ENCODE data around the gene CERS3.

The CERS3 gene

DNA sequence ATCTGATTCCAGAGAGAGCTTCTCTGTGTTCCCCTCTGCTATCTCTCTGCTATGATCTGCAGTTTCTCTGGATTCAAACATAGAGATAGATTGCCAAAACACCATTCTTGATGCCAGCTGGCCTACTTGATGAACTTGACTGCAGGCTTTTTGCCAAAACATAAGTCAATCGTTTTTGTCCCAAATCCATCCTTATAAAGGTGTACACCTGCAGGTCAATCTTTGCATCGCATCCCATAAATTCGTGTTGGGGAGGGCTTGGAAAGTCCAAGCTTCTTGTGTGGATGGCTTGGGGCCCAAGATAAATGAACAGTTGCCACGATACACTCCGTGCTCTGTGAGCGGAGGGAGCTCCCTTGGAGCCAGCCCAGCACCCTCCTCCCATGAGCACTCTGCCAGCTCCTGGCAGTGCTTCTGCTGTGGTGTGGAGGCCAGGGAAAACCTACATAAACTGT lies 2.7 kb downstream of the CERS3 start:
- DNase-seq = no peak

GRCh38 chr15:100525436-100525835 lies 3.3 kb downstream of the CERS3 start:
- DNase-seq = no peak

DNA sequence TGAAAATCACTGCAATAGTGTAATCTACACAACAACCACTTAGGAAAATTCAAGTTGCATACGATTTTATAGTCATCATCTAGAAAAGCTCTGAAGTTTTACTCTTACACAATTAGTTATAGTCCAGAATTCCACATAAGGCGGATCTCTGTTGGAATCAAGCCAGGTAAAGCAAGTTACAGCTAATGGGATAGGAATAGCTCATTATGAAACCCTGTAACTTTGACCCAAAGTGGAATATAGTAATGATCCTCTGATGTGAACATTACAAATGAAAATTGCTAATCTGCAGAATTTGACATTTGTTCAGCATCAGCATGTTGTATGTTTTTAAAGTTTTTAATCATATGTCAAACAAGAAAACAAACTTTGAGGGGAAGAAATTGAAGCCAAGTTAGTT lies 4.4 kb downstream of the CERS3 start:
- DNase-seq = no peak

- DNase-seq = no peak
Observed at GRCh38 chr15:100521907-100522306, 6.8 kb downstream of the CERS3 start.

- no peak for DNase-seq
Observed at GRCh38 chr15:100520132-100520921, 8.4 kb downstream of the CERS3 start.

- no peak for DNase-seq
Observed at GRCh38 chr15:100517846-100518245, 10.9 kb downstream of the CERS3 start.

- DNase-seq = no peak
Observed at GRCh38 chr15:100516643-100517512, 11.9 kb downstream of the CERS3 start.

DNA sequence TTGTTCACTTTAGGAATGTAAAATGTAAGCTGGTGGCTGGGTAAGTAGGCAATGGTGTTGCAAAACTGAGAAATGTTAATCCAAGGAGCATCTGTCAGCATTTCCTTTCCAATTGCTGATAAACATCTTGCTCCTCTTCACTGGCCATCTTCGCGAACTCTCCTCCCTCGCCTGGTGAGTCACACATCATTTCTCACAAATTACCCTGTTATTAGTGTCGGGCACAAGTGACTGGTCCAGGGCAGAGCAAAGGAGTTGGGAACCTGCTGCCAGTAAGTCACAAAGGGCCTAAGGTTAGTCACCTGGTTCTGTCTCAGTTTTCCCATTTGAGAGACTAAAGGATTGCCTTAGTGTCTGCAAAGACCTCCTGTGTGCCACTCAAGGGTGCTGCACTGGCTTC lies 13.0 kb downstream of the CERS3 start:
- DNase-seq = no peak

GRCh38 chr15:100508641-100509300 lies 20.0 kb downstream of the CERS3 start:
- no peak for DNase-seq

DNA sequence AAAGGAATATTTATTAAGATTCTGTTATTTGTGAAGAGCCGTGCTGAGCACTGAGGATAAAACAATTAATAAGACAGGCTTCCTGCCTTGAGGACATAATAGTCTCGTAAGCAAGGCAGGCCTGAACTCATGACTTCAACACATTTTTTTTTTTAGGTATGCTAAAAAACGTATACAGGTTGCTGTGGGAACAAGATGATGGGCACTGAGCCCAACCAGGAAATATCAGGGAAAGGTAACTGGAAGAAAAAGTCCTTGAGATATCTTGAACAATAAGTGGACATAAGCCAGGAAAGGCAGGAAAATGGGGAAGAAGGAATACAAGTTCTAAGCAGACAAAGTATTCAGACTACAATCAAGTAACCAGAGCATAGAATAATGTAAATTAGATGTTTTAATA lies 26.1 kb downstream of the CERS3 start:
- DNase-seq = no peak

DNA sequence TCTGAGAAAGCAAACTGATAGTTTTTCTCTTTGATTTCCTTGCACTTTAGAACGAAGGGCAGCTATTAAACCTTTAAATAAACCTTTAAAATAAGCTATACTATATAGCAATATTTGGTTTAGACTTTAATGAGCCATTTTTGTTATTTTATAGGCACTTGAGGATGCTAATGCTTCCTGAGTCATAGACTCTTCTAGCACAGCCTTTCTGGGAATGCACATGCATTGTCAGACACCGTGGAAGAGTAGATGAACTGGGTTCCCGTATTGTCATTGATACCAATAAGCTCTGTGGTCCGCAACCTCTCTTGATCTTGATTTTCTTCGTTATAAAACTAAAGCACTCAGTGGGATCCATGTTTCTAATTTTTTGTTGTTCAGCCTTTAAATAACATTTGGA lies 27.6 kb downstream of the CERS3 start:
- no peak for DNase-seq

GRCh38 chr15:100500226-100500990 lies 28.3 kb downstream of the CERS3 start:
- DNase-seq = no peak

DNA sequence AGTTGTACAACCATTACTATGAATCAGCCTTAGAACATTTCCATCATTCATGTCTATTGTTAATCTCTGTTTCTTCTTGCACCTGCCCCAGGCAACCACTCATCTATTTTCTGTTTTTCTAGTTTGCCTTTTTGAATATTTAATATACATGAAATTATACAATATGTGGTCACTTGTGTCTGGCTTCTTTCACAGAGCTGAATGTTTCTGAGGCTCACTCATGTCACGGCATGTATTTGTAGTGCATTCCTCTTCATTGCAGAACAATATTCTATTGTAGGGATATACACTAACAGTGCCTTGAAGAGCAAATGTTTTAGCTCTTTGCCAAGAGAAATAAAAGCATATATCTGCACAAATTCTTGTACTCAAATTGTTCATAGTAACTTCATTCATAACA lies 32.9 kb downstream of the CERS3 start:
- DNase-seq = no peak

DNA sequence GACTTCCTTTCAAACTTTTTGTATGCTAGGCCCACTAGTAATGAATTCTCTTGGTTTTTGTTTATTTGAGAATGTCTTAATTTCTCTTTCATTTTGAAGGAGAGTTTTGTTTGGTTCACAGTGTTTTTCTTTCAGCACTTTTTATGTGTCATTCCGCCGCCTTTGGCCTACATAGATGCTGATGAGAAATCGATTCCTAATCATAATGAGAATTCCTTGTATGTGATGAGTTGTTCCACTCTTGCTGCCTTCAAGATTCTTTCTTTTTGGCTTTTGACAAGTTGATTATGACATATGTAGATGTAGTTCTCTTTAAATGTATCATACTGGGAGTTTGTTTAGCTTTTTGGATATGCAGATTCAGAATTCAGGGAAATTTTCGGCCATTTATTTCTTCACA lies 35.5 kb downstream of the CERS3 start:
- DNase-seq = no peak

GRCh38 chr15:100484443-100484842 lies 44.3 kb downstream of the CERS3 start:
- DNase-seq = no peak

DNA sequence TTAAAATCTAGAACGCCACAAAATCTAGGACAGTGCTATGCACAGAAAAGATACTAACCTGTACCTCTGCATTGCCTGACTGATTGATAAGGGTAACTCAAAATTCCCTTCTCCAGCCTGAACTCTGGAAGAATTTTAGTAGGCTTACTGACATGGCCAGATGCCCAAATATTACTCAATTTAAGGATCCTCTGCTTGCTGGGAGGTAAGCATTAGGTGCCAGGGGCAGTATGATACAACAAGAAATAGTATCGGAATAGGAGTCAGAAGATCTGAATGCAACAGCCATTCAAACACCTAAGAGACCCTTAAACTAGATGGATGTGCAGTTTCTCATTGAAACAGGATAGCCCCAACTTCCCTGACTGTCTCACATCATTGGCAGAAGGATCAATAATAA lies 45.4 kb downstream of the CERS3 start:
- no peak for DNase-seq

DNA sequence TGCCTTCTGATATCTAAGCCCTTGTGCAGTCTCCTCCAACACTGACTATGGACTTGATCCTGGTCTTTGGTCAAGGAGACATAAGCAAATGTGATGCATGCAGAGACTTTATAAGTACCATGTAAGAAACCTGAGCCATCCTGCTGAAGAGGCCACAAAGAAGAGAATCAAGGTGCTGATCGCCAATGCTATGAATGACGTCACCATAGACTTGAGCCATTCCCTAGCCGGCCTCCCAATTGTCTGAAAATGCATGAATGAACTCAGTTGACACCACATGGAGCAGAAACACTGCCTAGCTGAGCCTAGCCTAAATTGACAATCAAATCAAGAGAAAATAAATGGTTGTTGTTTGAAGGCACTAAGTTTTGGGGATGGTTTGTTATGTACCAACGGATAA lies 51.9 kb downstream of the CERS3 start:
- no peak for DNase-seq

DNA sequence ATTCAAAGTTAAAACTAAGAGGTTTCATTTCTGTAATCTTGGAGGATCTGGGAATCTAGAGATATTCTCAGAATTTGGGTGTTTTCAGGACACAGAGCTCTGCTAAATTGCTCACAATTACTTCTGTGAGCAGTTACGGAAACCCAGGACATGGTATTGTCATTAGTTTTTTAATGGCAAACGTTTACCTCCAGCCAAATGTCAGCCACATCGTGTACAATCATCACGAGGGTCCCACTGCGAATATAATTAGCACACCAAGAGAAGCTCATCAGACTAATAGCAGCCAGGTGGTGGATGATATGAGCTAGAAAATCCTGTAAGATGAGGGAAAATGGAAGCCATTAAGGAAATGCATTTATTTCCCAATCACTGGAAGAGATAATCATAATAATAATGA lies 56.0 kb downstream of the CERS3 start:
- DNase-seq = no peak

DNA sequence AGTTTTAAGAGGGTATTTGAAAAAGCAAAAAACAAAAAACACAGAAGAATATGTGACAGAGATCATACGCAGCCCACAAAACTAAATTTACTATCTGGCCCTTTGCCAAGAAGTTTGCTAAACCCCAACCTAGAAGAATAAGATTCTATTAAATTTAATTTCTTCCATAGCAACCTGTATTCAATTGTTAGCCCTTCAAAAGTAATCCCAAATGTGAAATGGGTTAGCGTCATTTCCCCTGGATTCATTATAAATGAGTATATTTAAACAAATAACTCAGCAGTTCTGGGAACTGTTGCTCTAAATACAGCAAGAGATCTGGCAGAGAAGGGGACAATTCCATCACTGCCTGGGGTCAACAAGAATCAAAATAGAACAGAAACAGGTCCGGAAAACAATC lies 56.8 kb downstream of the CERS3 start:
- DNase-seq = no peak

DNA sequence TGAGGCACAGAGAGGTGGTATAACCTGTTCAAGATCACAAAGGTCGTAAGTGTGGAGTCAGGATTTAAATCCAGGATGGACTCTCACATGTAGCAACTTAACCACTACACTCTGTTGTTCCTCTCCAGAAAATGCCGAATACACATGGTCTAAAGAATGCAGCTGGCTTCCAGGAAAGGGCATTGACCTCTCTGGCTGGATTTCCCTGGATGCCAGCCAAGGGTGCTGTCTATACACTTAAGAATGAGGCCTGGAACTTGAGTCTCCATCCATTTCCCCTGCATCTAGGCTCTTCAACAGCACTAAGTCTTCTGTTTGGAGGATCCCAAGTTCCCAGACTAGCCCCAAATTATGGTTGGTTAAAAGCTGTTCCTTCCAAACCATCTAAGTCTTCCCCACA lies 60.5 kb downstream of the CERS3 start:
- no peak for DNase-seq

- DNase-seq = no peak
Observed at GRCh38 chr15:100466073-100466472, 62.7 kb downstream of the CERS3 start.

- no peak for DNase-seq
Observed at GRCh38 chr15:100464888-100465287, 63.9 kb downstream of the CERS3 start.

DNA sequence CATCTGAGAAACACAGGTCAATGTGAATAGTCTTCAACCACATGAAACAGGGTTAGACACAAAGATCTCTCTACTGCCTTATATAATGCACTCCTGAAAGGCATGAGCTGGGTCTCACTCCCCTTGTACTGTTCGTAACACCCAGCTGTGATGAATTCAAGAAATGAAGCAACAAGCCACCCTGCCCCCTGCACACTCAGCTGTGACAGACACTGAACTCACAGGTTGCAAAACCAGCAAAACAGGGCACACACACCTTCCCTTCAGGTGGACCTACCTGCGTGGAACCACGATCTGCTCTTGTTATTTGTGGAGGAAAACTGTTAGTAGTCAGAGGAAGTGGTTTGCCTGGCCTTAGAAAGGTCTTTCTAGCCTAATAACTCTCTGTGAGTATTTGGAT lies 64.5 kb downstream of the CERS3 start:
- no peak for DNase-seq

Data from activated naive CD4-positive, alpha-beta T cell treated with anti-CD3 and anti-CD28 coated beads, Interleukin-2, amount 50 U/mL, for 16 hours (primary cell).